EH (cell line): ENCODE measurements around the gene TCERG1L.

Experiments used
- DNase-seq: peaks from one replicate; pipeline ENCODE4 v3.0.0-alpha.2; 2015; ENCODE audit warnings: low read depth

Gene TCERG1L

DNA sequence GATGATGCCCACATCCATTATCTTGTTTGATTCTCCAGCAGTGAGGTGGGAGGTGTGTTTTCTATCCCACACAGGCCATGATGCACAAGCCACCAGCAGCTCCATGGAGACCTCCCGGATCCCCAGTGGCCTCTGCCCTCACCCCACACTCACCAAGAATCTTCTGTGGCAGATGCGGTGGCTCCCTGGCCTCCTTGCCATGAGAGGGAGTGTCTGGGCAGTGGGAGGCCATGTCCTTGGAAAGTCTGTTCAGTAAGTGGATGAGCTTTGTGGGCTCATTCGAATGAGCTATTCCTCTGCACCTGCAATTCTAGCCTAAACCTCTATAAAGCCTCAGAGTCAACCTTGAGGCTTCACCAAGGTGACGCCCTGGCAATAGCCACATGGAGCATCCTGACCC lies 243.8 kb downstream of the TCERG1L start:
- DNase-seq = no peak

DNA sequence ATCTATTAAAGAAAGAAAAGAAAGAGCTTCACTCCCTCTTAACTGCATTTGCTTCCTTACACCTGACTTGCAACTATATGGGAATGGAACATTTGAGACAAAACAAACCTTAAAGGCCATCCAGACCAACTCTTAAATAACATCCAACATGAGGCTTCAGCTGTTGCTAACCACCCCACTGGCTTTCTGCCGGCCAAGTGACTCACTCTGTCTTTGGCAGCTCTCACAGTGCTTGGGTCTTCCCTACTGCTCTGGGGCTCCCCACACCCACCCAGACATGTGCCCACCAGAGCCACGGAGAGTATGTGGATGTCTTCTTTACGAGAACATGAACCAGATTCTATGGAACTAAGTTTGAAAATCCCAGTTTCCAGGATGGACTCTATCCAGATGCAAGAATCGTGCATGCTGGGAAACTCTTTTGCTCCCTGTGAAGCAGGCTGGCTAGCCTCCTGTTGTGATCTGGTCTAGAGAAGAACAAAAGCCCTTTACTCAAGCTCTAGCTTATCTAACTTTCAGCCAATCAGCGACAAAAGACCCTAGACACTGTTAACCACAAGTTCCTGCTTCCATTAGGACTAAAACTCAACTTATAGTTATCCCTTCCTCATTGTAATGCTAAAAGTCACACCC lies 245.7 kb downstream of the TCERG1L start:
- DNase-seq = no peak

DNA sequence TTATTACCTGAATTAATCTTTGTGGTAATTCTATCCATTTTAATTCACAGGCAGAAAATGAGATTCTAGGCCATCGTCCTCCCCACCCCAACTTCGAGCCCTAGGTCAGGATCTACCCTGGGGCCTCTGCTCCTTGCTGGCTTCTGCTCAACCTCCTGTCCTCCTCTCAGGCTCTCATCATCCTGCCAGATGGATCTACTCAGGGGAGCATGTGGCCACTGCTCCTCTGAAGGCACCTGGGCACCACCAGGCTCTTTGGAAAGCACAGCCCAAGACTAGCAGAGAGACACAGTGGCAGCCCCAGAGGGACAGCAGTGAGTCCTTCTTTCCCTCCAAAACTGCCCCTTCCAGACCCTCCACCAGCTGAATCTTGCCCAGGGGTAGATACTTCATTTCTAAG lies 248.2 kb downstream of the TCERG1L start:
- no peak for DNase-seq

DNA sequence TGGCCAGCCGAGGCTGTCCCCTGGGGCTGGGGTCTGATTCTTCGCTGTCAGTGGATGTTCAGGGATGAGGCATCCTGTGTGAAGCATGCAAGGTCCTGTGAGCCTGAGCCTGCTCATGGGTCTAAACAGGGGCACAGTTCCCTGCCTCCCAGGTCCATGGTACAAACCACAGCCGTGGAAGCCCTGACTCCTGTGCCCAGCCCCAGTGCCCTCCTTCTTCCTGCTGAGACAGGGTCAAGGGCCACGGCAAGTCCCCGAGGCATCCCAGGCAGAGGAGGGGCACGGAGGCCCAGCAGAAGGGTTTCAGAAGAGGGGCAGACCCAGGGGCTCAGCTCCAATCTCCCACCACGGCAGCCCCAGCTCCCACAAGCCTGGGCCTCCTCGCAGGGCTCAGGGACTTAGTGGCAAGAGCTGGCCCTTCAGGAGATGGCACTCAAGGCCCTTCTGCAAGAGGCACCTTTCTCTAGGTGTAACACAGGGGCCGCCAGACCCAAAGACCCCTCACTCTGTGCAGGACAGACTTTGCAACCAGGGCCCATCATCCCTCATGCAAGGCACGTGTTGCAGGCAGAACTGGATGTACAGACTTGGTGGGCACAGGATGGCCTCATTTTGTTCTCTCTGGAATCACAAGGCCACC lies 248.8 kb downstream of the TCERG1L start:
- no peak for DNase-seq

DNA sequence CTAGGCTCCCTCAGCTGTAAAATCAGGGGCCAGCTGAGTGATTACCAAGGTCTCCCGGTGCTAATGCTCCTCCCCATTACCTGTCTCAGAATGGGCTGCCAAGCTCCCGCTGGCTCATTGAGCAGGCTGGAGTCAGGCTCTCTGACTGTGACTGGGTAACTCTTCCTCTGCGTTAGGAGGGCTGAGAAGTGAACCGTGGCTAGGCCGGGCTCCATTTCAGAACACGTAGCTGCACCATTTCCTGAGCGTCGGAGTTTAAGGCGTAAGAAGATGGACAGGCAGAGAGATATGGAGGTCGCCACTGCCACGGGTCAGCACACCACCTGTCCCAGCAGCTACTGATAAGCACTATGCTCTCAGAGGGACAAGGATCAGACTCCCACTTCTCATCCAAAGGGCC lies 250.3 kb downstream of the TCERG1L start:
- no peak for DNase-seq

DNA sequence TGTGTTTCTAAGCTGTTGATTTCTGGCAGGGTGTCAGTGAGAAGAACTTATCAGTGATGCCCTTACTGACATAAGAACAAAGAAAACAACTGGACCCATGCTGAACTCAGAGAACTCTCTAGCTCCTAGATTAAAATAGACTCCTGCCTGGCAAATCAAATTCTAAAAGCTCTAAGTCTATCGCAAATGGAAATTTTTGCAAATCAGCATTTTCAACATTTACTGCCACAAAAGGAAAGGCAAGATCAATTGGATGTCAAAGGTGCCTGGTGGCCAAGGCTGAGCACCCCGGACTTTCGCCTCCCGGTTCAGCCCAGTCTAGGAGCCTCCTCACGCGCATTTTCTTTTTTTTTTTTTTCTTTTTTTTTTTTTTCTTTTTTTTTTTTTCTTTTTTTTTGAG lies 251.6 kb downstream of the TCERG1L start:
- no peak for DNase-seq

DNA sequence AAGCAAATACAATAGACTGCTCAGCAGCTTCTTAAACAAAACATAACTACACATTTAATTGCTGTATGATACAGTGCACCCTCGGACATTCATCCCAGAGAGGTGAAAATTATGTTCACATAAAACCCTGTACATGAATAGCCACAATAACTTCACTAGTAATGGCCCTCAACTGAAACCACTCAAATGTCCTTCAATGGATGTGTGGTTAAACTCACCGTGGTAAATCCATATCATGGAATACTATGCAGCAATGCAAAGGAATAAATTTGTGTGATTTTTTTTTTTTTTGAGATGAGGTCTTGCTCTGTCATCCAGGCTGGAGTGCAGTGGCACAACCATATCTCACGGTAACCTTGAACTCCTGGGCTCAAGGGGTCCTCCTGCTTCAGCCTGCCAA lies 252.7 kb downstream of the TCERG1L start:
- no peak for DNase-seq

DNA sequence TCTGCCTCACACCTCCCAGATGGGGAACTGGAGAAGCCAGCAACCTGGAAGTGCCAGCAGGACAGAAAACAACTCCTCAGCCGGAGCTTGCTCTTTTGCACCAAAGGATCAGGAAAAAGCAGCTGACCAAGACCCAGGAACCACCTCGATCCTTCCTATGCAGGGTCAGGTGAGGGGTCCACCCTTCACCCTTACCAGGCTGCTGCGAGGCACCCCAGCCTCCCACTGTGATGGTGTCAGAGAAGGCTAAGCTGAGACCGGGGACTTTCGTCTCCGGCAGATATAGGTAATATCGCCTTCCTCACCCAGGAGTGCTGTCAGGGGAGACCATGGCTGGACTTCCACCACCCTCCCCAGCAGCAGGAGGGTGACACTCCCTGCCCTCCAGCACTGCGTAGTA lies 254.7 kb downstream of the TCERG1L start:
- no peak for DNase-seq

DNA sequence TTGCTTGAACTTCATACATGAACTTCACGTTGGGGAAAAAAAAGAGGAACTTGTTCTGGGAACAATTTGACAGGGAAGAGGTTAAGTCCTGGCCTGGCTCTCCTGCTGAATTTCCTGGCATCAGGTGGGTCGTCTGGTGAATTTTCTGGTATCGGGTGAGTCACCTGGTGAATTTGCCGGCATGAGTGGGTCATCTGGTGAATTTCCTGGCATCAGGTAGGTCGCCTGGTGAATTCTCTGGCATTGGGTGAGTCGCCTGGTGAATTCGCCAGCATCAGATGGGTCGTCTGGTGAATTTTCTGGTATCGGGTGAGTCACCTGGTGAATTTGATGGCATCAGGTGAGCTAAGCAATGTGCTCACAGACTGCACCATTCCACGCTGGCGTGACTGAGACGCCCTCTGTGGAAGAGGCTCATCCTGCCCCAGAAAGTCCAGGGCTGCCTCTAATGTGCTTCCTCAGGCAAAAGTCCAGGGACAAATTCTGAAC lies 255.4 kb downstream of the TCERG1L start:
- no peak for DNase-seq

DNA sequence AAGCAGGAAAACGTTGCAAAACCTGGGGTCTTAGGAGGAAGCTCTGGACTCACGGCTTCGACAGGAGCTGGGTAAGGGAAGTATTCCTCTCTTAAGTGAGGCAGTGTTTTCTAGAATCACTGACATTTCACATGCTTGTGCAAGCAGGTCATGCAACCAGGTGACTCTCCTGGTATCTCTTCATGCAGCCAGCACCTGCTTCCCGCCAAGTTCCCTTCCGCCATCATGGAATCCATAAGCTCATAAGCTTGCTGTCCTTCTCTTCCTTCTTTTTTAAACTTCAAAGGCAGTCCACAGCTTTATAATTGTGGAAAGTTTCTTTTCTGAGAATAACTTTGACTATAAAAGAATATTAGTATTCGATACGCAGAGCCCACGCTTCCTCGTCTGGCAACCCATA lies 256.1 kb downstream of the TCERG1L start:
- DNase-seq = no peak

DNA sequence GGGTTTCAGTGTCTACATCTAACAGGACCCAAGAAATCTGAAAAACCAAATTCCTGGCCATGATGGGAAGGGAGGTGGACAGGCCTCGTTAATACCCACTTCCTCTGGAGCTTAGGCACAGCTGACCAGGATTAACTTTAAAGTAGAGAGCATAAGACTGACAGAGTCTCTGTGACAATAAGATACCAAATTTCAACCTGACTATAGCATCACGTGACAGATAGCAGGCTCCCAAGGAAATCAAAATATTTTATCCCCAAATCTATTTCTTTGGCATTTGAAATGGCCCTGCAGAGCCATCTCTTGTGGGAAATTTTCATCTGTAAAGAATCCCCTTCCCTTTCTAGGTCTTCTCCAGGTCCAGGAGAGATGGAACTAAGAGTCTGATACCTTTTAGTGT lies 258.3 kb downstream of the TCERG1L start:
- no peak for DNase-seq

DNA sequence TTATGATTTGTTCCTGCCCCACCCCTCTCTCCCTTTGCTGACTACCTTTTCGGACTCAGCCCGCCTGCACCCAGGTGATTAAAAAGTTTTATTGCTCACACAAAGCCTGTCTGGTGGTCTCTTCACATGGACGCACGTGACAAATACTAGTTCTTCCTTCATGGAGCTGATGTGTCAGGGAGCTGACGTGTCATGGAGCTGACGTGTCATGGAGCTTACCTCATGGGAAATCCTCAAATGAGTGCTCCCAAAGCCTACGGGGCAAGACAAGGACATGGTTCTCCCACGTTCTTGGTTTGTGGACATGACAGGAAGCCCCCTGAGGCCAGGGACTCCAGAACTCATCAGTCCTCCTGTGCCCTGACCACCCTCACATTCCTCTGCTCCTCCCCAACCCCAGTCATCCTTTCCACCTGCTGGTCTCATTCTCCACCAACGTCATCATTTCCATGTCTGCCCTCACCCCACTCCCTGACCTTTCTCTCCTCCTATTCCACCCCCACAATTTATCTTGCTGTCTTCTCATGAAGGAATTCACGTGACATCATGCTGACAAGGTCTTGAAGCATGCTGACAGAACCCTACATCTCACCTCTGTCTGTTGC lies 261.3 kb downstream of the TCERG1L start:
- no peak for DNase-seq

DNA sequence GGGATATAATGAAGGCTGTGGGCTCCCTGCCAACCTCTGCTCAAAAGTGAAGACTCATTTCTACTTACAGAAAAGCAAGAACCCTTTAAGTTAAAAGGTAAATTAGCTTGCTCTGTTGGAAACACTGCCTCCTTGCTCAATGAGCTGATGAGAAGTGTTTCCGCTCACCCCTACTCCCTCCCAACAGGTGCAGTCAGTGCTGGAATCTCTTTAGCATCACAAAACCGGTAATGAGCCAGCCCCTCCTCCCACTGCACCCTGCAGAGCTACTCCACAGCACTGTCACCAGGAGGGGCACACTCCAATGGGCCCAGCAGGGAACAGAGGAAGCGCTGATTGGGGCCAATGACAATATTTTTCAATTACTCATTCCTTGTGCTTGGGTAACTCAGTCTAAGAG lies 262.5 kb downstream of the TCERG1L start:
- DNase-seq = no peak

DNA sequence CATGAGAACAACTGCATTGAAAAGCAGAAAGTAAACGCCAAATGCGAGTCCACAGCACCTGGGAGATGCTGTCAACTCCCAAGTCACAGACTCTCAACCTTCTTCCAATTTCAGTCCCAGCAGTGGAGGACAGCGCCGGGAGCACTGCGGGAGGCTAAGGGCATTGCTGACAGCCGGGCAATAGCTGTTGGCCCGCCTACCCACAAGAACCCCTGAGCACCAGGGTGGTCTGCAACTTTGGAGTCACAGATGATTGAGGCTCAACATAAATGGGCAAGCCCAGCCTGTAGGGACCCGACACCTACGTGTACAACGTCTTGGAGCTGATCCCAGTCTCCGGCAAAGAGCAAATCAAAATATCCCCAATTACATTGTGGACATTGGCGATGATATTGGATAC lies 262.9 kb downstream of the TCERG1L start:
- no peak for DNase-seq

DNA sequence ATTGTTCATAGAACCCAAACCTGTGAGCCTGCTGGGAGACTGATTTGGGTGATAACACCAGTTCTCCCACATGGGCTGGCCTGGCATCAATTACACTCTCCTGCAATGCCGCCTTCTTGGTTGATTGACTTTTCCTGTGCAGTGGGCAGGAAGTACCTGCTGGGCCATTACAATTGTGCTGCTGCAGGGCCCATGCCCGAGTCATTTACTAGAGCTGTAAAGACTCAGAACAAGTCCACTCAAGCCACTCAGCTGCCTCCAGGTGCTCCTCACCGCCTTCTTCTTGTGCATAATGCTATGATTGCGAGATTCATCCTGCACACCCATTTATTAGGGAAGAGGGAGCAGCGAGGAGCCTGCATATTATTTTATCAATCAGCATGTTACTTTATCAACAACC lies 264.0 kb downstream of the TCERG1L start:
- DNase-seq = no peak

DNA sequence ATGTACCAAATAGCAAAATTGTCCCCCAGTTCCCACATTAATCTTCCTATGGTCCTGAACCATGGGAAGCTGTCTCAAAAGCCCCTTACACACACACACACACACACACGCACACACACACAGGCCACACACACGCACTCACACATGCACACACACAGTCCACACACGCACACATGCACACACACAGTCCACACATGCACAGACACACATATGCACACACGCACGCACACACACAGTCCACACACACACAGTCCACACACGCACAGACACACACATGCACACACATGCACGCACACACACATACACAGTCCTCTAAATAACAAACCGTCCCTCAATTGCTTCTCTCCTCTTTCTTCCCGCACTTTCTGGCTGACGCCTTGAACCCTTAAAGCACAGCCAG lies 265.3 kb downstream of the TCERG1L start:
- DNase-seq = no peak

DNA sequence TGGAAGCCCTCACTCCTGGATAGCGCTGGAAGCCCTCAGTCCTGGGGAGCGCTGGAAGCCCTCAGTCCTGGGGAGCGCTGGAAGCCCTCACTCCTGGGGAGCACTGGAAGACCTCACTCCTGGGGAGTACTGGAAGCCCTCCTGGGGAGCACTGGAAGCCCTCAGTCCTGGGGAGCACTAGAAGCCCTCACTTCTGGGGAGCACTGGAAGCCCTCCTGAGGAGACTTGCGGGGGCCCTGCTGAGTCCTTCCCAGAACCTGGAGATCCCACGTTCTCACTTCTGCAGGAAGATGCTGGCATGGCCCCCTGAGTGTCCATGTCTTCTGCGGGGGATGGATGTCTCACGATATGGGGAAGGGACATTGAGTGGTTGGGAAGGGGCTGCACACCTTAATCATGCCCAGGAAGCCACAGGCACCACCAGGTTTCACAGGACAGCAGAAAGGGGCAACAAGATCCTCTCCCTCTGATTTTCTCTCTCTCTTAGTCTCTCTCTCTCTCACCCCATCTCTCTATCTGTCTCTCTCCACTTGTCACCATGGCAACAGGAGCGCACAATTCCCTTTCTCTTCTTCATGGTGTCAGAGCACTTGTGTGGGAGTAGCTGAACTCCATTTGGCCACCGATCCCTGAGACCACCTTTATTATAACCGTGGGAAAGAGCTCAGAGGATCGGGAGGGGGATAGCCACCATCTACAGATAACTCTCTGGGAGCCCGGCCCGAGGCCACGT lies 267.0 kb downstream of the TCERG1L start:
- no peak for DNase-seq

DNA sequence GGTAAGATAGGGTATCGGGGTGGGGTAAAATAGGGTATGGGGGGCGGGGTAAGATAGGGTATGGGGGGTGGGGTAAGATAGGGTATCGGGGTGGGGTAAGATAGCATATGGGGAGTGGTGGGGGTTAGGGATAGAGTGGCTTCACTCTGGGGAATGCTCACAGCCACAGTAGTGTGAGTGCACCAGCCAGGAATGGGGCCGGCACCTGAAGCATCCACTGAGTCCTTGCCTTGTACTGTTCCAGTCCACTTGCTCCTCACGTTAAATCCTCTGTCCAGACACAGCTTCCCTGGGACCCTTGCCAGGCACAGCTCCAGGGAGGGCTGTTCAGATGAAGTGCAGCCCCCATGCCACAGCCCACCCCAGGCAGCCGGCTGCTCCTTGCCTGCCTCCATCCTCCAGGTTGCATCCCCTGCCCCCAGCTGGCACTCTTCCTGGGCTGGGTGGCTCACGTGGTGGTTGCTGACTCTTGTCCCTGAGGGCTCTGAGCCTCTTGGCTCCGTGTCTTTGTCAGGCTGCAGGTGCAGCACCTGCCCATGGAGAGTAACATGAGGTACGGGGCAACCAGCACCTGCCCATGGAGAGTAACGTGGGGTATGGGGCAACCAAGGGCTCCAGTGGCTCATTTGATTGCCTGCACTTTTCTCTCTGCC lies 268.4 kb downstream of the TCERG1L start:
- DNase-seq = no peak
